Measurements from ENCODE around the gene DNASE2B.

DNASE2B gene, protein sequence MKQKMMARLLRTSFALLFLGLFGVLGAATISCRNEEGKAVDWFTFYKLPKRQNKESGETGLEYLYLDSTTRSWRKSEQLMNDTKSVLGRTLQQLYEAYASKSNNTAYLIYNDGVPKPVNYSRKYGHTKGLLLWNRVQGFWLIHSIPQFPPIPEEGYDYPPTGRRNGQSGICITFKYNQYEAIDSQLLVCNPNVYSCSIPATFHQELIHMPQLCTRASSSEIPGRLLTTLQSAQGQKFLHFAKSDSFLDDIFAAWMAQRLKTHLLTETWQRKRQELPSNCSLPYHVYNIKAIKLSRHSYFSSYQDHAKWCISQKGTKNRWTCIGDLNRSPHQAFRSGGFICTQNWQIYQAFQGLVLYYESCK

DNA sequence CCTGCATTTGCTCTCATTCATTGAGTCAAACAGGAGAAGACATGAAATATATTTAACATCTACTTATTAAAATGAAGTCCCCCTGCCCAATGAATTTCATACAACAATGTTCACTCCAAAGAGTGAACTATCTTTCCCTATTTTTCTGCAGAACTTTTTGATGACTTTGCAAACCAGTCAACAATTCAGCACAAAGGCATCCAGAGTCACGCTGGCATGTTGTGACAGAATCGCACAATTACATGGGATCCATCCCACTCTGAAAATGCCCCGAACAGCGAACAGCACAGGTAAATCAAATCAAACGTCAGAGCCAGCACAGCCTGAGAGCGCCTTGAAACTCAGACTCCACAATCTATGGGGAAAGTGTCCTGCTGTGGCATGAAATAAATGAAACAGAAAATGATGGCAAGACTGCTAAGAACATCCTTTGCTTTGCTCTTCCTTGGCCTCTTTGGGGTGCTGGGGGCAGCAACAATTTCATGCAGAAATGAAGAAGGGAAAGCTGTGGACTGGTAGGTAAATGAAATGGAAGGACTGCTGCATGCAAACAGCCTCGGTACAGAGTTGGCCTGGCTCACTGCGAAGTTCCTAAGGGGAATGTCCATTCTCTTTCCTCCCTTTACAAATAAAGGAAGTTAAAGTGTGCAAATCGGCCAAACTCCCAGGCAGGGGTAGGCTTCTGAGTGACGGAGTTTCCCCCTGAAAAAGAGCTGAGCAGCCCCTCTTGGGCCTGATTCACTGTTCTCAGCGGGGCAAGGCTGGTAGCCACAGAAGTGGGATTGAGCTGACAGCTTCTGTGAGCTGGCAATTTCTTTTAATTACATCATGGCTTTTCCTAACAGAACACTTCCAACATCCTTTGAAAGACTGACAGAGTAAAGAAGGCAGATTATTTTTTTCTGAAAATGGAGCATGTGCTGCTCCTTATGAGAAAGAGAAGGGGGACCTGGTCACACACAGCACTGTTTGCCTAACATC, at the start of gene DNASE2B:
Gene DNASE2B, plus strand, starts transcription at position 310 of the 981 bp plus-strand sequence. Its CDS starts 81 bp downstream, at position 391.
- DNase-seq (ENCODE audit: low spot score), result no peak

DNA sequence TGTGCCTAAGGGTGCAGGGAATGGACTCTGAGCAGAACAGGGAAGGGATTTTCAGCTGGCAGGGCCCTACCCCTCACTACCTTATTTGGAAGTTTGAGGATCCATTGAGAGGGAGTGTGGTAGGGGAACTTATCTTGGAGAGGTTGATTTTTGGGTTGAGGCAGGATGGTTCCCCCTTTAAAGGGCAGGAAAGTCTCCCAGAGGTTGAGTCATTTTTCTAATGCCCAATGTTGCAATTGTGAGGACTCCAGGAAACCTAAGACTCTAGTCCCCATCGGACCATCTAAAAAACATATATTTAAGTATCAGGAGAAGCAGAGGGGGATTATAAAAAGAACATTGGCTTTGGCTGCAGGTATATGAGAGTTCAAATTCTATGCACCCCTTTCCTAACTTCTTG, 49.5 kb upstream of the DNASE2B start:
- no peak for DNase-seq (ENCODE audit: low spot score)

DNA sequence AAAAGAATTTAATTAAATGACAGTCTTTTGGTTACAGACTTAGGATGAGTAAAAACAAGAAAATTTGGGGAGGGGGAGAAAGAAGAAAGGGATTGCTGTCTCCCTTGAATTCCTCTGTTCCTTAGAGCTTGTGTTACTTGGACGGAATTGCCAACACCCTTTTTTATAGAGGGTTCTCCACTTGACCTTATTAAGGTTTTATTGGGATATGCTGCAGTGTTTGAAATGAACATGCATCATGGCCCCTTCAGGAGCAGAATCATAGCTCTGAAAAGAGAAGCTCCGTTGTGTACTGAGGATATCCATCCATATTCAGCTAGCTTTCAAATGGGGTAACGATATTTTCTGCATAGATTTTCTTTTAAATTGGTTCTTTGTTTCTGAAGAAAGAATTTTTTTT, 48.2 kb upstream of the DNASE2B start:
- no peak for DNase-seq (ENCODE audit: low spot score)

DNA sequence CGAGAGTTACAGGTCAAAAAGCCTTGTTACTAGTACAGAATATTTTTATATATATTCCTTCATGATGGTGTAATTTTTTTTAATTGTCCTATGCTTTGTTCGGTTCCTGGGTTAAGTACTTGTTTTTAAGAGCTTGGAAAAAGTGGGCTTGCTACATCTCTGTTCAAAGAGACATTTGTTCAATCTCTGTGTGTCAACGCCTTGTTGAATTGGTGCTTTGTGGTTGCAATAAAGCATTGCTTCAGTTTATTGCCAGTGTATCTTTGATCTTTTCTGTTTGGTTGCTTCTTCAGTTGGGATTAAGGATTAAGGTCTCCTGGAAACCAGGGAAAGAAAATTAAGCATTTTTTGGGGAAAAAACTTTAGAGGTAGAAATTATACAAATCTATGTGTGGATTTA, 47.7 kb upstream of the DNASE2B start:
- DNase-seq (ENCODE audit: low spot score), result no peak

DNA sequence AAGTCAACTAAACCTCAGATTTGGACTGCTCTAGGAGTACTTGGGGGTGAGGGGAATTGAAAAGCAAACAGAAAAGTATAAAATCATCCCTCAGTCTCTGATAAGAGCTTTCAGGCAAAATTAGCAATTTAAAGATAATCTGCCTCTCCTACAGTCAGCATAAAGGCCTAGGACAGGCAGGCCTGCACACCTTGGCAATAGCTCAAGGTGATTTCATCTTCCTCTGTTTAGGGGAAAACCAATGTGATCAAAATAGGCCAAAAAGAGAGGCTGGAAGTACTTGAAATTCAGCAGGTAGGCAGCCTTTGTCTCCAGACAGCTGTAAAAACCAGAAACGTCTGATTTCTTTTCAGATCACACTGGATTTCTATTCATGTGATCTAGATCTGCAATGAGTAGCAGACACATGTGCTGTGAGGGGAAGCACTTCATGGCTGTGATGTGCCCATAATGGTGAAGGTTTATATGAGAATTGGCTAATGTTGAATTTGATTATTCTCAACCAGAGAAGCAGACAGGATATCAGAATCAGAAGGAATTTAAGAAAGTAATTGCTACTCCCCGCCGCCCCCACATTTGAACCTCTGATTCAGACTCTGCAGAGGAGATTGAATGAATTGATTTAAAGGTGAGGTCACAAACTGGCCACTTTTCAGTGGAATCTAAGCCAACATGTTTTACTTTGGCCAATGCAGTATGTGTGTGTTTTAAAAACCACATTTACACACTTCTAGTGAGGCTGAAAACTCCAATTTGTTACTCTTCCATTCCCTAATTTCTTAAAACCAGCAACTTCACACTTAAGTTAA, 45.8 kb upstream of the DNASE2B start:
- DNase-seq (ENCODE audit: low spot score), result no peak

DNA sequence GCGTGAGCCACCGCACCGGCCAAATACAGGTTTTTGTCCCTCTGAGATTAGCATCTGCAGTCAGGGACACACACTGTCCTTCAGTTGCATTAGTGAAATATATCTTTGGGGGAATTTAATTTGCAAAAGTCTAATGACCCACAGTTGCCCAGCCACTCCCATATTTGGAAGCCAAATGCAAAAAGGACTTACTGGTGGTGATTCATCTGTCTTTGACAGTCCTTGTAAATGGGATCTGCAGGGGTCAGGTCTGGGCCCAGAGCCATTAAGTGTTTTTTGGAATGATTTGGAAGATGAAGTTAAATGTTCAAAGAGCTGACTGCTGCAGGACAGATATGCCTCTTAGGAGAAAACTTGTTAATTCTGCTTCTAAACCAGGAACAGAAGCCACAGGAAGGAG, 44.6 kb upstream of the DNASE2B start:
- DNase-seq (ENCODE audit: low spot score), result no peak

DNA sequence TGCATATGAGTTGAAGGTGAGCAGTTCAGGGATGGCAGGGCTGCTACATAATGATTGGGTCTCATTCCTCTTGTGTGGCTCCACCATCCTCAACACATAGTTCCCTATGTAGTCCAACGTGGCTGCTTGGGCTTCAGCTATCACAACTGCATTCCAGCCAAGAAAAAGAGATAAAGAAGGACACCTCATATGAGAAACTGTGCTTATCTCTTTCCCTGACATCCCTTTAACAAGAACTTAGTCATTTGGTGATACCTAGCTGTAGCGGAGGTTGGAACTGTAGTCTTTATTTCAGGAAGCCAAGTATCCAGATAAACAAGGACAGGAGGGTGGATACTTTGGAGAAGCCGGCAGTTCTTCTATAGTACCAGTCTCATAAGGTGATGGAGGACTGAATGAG, 42.7 kb upstream of the DNASE2B start:
- no peak for DNase-seq (ENCODE audit: low spot score)

DNA sequence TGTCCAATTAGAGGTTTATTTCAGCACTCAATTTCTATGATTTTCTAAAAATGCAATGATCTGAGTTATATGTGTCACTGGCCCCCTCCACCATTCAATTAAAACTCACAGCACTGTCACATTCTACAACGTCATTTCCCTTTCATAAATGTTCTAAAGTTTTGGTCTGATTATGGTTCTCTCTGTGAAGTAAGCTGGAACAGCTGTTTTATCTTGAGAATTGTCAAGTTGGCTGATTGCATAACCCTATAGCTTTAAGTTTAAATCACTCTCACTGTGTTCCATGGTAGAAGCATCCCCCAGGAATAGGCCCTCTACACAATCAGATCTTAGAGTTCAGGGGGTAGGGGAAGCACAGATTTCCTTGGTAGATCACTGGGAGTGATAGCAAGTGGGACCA, 41.4 kb upstream of the DNASE2B start:
- no peak for DNase-seq (ENCODE audit: low spot score)

DNA sequence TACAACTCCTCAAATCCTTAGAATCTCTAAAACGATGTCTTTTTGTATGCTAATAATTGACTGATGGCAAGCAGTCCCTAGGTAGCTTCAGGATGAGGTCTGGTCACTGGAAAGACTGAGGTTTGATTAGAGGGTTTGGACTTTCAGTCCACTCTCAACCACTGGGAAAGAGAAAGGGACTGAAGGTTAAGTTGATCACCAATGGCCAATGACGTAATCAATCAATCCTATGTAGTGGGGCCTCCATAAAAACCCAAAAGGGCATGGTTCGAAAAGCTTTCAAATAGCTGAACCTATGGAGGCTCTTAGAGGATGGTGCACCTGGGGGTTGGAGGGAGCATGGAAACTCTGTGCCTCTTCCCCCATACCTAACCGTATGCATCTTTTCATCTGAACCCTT, 39.6 kb upstream of the DNASE2B start:
- no peak for DNase-seq (ENCODE audit: low spot score)

DNA sequence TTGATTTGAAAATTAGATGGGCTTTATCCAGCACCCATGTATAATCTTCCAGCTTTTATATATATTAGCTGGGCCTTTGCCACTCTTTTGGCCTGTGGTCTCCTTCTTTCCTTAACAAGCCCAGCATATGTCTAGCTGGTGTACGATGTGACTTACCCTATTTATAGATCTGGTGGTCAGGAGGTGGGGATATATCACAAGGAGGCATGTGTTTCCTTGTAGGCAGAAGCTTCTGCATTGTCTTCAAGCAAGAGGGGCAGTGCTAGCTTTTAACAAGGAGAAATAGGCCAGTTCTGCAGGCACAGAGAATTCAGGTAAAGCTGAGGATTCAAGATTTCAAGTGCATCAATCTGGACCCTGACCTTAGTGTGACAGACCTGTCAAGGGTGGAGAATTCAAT, 38.0 kb upstream of the DNASE2B start:
- no peak for DNase-seq (ENCODE audit: low spot score)

DNA sequence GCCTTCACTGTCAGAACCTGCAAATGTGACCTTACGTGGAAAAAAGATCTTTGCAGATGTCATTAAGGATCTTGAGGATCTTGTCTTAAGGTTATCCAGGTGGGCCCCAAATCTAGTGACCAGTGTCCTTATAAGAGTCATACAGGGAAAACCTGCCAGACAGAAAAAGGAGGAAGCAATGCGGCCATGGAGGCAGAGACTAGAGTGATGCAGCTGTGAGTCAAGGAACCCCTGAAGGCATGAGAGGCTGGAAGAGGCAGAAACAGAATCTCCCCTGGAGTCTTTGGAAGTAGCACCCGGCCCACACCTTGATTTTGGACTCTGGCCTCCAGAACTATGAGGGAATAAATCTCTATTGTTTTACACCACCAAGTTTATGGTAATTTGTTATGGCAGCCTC, 36.5 kb upstream of the DNASE2B start:
- no peak for DNase-seq (ENCODE audit: low spot score)

DNA sequence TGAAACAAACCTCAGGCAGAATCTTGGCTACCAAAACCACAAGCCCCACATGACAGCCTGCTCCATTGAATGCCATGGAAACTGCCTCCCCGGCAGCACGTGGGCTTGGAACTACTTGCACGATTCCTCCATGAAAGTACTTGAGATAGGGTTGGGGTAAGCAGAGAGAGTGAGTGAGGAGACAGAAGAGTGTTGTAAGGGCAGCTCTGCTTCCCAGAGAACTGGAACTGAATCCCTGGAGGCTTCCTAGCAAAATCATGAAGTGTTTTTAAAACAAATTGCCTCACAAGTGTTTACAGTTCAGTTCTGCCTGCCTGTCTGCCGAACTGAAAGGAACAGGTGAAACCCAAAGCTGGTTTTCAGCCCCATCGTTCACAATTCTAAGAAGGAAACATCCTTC, 35.3 kb upstream of the DNASE2B start:
- no peak for DNase-seq (ENCODE audit: low spot score)

DNA sequence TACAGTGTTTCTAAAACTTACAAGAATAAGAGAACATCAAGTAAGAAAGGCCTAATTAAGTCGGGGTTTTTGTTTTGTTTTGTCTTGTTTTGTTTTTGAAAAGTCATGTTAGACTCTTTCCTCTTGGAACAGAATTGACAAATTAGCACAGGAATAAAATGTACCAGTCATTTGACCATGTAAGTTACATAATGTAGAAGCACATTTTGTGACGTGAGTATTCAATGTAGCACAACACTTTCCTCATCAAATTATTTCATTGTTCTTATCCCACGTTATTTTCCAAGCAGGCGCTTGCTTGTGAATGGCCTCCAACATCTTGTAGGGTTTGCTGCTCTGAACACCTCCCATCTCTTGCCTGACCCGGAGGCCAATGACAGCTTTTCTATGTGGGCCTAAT, 34.7 kb upstream of the DNASE2B start:
- DNase-seq (ENCODE audit: low spot score), result no peak

DNA sequence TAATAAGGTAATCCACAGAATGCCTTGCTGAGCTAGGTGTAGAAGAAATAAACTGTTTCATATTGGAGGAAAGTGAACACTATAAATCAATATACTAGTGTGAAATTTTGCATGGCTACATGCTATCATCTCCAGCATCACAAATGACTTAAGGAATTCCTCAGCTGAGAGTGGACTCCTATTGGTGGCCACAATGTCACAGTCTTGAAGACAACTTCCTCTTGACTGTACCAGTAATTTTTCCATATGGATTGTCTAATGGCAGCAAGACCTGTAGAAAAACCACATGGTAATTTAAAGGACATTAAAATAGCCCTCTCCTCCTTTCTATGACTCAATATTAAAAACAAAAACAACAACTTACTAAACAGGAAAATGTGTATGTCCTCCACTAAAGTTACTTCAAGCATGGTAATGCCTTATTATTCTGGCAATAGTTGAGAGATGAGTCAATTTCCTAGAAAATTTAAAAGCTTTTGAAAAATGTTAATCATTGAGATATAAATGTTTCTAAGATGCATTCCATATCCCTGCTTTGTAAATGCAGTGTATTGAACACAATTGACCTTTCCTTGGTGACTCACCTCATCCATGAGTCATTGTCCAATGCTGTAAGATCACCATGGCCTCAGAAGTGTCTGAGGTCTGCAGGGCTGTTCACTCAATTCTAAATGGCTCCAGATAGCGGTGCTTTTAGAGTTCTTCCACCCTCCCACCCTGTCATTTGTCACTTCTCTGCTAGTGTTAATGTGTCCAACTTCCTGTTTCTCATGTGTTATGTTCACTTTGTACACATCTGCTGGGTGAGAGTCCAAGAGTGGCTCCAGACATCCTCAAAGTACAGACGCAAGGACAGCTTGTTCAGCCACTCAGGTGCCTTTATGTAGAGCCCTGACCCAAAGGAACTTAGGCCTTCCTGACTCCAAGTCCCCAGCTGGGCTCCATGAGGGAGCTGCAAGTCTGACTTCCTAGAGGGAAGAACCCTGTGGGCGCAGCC, 32.8 kb upstream of the DNASE2B start:
- no peak for DNase-seq (ENCODE audit: low spot score)

DNA sequence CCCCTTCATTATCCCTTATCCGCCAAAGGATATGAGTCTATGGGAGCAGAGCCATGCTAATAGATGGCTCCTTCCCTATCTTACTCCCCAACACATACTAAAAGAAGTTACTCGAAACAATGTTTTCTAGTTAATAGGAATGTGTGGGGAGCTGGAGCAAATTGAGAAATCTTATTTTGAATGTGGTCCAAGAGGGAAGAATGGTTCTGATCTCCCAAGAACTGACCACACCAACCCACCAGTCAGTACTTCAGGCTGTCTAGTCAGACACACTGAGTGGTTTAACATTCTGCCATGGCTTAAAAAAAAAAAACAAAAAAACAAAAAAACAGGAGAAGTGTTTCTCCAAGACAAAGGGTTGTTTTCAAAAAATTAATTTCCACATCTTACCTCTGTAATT, 31.5 kb upstream of the DNASE2B start:
- no peak for DNase-seq (ENCODE audit: low spot score)

DNA sequence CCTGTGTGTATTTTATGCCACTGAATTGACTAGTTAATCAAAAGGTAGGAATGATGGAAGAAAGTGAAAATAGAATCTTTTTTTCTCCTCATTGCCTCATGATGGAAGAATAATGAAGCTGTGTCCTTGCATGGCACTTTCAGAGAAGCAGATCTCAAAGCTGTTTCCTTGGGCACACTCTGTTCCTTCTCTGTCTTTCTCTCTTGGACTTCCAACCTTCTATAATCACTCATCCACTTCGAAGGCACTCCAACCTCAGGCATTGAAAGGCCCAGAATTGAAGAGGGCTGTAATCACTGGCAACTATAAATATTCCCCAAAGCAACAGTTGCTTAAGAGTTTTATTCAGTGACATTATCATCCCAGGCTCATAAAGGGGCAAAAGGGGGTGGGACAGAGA, 31.1 kb upstream of the DNASE2B start:
- no peak for DNase-seq (ENCODE audit: low spot score)

DNA sequence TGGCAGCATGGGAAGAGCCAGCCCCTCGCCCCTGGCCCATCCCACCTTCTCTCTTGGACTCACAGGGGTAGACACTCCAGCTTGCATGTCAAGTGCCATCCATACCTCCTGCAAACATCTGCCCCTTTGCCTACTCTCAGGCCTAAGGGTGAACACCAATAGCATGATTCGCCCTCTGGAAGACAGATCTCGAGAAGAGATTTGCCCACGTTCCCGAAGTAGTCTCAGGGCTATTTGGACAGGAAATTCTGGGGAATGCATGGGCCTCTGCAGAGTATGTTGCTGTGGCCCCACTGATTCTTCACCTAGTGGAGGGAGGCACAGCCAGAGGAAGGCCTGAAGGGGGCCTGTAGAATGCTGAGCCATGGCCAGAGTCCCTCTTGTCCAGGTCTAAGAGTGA, 29.8 kb upstream of the DNASE2B start:
- DNase-seq (ENCODE audit: low spot score), result no peak

DNA sequence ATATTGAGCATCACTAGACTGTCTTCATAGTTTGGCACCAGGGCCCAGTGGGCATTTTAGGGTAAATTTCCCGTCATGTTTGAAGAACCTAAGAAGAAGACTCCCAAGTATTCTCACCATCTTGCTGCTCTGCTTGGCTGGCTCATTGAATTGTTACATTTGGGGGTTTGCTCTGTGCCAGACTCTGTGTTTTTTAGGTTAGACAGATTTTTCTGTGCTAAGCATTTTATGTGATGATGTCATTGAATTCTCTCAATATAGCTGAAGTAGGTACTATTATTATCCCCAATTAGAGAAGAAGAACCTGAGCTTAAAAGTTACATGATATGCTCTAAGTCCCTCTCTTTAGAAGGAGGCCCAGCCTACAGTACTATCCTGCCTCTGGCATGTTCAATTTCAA, 28.0 kb upstream of the DNASE2B start:
- DNase-seq (ENCODE audit: low spot score), result no peak

DNA sequence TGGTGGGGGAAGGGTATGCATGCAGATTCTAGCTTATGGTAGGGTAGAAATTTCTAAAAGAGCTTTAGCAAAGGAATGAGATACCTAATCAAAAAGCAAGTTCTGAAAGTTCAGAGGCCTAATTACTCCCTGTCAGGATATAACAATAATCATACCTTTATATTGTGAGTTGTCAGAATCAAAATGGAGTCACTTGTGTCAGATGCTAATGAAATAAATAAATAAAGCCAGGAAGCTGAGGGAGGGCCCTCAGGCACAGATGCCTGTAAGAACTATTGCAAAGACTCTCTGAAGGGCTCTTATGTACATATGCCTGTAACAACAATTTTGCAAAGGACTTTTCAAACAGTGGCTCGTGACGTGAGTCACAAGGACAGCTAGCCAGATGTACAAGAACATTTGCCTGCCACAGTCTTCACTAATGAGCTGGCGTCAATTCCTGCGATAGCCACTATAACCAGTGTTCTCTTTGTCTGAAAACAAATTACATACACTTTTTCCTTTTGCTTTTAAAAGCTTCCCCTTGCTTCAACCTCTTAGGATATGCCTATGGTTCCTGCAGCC, 27.4 kb upstream of the DNASE2B start:
- DNase-seq (ENCODE audit: low spot score), result no peak

DNA sequence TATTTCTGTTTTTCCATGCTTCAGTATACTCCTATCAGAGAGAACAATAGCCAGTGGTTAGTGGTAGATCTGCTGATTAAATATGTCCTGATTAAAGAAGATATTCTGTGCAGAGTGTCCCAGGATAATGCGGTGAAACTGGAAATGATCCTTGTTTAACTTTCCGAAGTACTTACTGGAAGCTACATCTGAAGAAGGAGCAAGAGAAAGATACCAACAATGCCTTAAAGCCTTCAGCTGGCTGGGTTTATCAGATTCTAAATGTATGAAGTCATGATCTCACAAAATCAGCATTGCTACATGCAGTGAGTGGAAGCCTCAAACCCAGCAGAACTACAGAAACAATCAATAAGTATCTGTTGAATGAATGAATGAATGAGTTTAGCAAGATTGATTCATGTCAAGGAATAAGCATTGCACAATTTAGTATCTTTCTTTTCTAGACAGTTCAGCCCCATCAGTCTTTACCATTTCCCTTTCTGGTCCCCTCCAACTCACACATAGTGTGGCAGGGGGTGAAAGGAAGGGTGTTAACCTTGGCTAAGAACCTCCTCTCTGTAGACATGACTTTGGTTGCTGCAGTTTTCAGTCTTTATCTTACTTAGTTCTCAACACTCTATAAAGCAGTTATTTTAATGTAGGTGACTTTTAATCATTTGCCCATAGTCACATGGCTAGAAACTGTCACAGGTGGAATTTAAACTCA, 24.7 kb upstream of the DNASE2B start:
- DNase-seq (ENCODE audit: low spot score), result no peak

Measured in germinal center (tissue), 1 donor.